ENCODE results near the gene TEAD1.

Gene TEAD1

GRCh38 chr11:12986194-12986898, 312.1 kb downstream of the TEAD1 start:
- H2AFZ ChIP-seq (ENCODE audit: low read length), result no peak overlapping the region
- H3F3A ChIP-seq (ENCODE audit: insufficient read depth, low read length), result no peaks in the 10 kb centered on the region
- no peak overlapping the region for H3K4me2 ChIP-seq (ENCODE audit: low read depth, low read length)
- no peaks in the 10 kb centered on the region for H3K36me3 ChIP-seq (replicated peaks; ENCODE audit: insufficient read depth, low read length)
- TF ChIP-seq EZH2phosphoT487 (IDR thresholded peaks at IDR 0.05; ENCODE audit: low read length) (no peak), CTCF (IDR thresholded peaks at IDR 0.05; ENCODE audit: low read length) (no peak), EZH2 (optimal IDR thresholded peaks at IDR 0.05; ENCODE audit: low read depth, low read length) (no peak)
- H3K4me1 ChIP-seq (ENCODE audit: low read length), result no peaks in the 10 kb centered on the region
- H4K20me1 ChIP-seq (ENCODE audit: insufficient read depth, low read length), result no peaks in the 10 kb centered on the region
- H3K9me2 ChIP-seq (replicated peaks; ENCODE audit: insufficient read depth, low read length), result no peaks in the 10 kb centered on the region
- no peaks in the 10 kb centered on the region for H3K79me2 ChIP-seq (ENCODE audit: low read length)
- no peak overlapping the region for H3K9ac ChIP-seq (ENCODE audit: low read length)
- no peaks in the 10 kb centered on the region for H3K27me3 ChIP-seq (replicated peaks; ENCODE audit: insufficient read depth, low read length)
- no peak overlapping the region for H3K4me3 ChIP-seq (ENCODE audit: low read length)
- no peak overlapping the region for H3K27ac ChIP-seq (ENCODE audit: low read length)
- DNase-seq, result no peak
- no peaks in the 10 kb centered on the region for H3K9me3 ChIP-seq (replicated peaks; ENCODE audit: insufficient read depth, low read length)

DNA sequence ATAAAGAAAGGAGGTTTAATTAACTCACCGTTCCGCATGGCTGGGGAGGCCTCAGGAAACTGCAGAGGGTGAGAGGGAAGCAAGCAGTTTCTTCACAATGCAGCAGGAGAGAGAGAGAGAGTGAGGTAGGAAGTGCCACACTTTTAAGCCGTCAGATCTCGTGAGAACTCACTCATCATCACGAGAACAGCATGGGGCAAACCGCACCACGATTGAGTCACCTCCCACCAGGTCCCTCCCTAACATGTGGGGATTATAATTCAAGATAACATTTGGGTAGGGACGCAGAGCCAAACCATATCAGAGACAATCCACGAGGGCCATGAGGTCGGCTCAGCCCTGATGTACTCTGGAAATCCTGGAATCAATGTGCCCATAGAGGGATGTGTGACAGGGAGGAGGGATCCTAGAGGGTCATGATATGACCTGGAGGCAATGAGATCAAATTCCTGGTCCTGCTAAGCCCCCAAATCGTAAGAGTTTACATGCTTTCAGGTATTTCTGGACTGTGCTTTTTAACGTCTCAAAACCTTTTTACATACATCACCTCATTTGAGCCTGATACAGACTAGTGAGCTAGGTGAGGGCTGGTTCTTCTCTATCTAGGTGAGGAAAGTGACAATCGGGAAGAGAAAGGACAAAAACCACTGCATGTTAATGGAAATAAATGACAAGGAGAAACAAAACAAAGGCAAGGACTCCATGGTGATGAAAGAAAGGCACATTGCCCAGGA, 315.4 kb downstream of the TEAD1 start:
- H2AFZ ChIP-seq (ENCODE audit: low read length), result no peak overlapping the region

DNA sequence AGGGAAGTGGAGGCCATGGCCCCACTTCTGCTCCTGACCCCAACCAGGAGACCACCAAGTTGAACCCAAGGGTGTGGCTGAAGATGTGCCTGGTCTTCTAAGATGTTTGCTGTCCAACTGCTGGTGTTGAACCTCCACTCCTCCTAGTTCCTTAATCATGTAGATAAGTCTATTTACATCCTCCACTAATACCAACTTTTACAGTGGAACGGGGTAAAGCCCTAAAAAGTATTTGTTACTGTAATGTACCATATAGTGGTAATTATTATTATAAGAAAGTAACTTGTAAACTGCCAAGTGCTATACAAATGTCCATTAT, 315.9 kb downstream of the TEAD1 start:
- H3K27me3 ChIP-seq (replicated peaks; ENCODE audit: insufficient read depth, low read length), result no peaks in the 10 kb centered on the region
- H3F3A ChIP-seq (ENCODE audit: insufficient read depth, low read length), result no peaks in the 10 kb centered on the region
- H3K4me1 ChIP-seq (ENCODE audit: low read length), result no peaks in the 10 kb centered on the region
- H2AFZ ChIP-seq (ENCODE audit: low read length), result no peak overlapping the region
- no peaks in the 10 kb centered on the region for H3K9me2 ChIP-seq (replicated peaks; ENCODE audit: insufficient read depth, low read length)
- no peak for DNase-seq
- no peak overlapping the region for H3K9ac ChIP-seq (ENCODE audit: low read length)
- no peaks in the 10 kb centered on the region for H3K36me3 ChIP-seq (replicated peaks; ENCODE audit: insufficient read depth, low read length)
- TF ChIP-seq CTCF (IDR thresholded peaks at IDR 0.05; ENCODE audit: low read length), result no peak
- no peak for TF ChIP-seq EZH2phosphoT487 (IDR thresholded peaks at IDR 0.05; ENCODE audit: low read length)
- no peak for TF ChIP-seq EZH2 (optimal IDR thresholded peaks at IDR 0.05; ENCODE audit: low read depth, low read length)
- no peak overlapping the region for H3K4me3 ChIP-seq (ENCODE audit: low read length)
- H3K27ac ChIP-seq (ENCODE audit: low read length), result no peak overlapping the region
- no peak overlapping the region for H3K4me2 ChIP-seq (ENCODE audit: low read depth, low read length)
- H4K20me1 ChIP-seq (ENCODE audit: insufficient read depth, low read length), result no peaks in the 10 kb centered on the region
- no peaks in the 10 kb centered on the region for H3K79me2 ChIP-seq (ENCODE audit: low read length)
- H3K9me3 ChIP-seq (replicated peaks; ENCODE audit: insufficient read depth, low read length), result no peaks in the 10 kb centered on the region

More for the DNA sequence above, 315.4 kb downstream of the TEAD1 start:
- H3K9ac ChIP-seq (ENCODE audit: low read length), result no peak overlapping the region
- H3K9me3 ChIP-seq (replicated peaks; ENCODE audit: insufficient read depth, low read length), result no peaks in the 10 kb centered on the region
- DNase-seq, result no peak
- H3K79me2 ChIP-seq (ENCODE audit: low read length), result no peaks in the 10 kb centered on the region
- H3K4me1 ChIP-seq (ENCODE audit: low read length), result no peaks in the 10 kb centered on the region
- no peaks in the 10 kb centered on the region for H3K27me3 ChIP-seq (replicated peaks; ENCODE audit: insufficient read depth, low read length)
- H3K9me2 ChIP-seq (replicated peaks; ENCODE audit: insufficient read depth, low read length), result no peaks in the 10 kb centered on the region
- no peak for TF ChIP-seq EZH2phosphoT487 (IDR thresholded peaks at IDR 0.05; ENCODE audit: low read length)
- TF ChIP-seq CTCF (IDR thresholded peaks at IDR 0.05; ENCODE audit: low read length), result no peak
- TF ChIP-seq EZH2 (optimal IDR thresholded peaks at IDR 0.05; ENCODE audit: low read depth, low read length), result no peak
- H4K20me1 ChIP-seq (ENCODE audit: insufficient read depth, low read length), result no peaks in the 10 kb centered on the region
- H3K4me3 ChIP-seq (ENCODE audit: low read length), result no peak overlapping the region
- no peaks in the 10 kb centered on the region for H3F3A ChIP-seq (ENCODE audit: insufficient read depth, low read length)
- no peaks in the 10 kb centered on the region for H3K36me3 ChIP-seq (replicated peaks; ENCODE audit: insufficient read depth, low read length)
- H3K4me2 ChIP-seq (ENCODE audit: low read depth, low read length), result no peak overlapping the region
- no peak overlapping the region for H3K27ac ChIP-seq (ENCODE audit: low read length)
